NCI-H1048 (cell line): ENCODE data around the gene GRAP.

Experiments used
- DNase-seq: peaks from one replicate; lab custom pipeline; 2025; lab: John Stamatoyannopoulos, UW

Gene GRAP

DNA sequence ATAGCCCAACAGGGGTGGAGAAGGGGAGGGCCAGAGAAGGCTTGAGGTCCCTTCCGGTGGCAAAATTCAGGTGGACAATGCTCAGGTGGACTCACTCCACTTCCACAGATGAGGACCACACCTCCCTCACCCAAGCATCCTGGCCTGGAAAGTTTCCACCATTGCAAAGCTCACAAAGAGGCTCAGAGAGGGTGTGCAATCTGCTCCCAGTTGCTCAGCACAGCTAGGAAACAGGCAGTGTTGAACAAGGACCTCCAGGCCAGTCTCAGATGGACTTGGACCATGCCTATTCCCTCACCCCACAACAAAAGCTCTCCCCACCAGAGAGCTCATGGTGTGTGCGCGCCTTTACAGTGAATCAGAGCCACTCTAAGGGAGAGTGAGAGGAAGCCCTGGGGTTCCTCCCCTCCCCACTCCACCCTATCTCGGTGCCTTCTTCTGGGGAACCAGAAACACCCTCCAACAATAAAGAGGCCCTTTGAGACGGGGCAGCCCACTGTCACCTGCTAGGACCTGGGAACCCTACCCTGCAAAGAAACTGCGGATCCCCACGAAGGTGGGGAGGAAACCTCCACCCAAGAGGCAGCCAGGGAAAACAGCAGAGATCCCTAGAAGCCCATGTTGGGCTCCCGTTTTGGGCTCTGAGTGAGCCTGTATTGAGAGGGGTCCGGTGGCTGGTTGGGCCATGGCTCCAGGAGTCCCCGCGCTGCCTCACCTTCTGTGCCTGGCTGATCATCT is 43.8 kb downstream of the GRAP start:
- no peak for DNase-seq

- DNase-seq, result no peak
These were observed 44.7 kb downstream of the GRAP start for GRCh38 chr17:19001907-19002590.

GRCh38 chr17:19000531-19001325 is 46.0 kb downstream of the GRAP start:
- DNase-seq, result no peak

- DNase-seq, result no peak
These were observed 46.8 kb downstream of the GRAP start for GRCh38 chr17:18999911-19000310.

- DNase-seq, result no peak
These were observed 47.4 kb downstream of the GRAP start for GRCh38 chr17:18999394-18999793.

DNA sequence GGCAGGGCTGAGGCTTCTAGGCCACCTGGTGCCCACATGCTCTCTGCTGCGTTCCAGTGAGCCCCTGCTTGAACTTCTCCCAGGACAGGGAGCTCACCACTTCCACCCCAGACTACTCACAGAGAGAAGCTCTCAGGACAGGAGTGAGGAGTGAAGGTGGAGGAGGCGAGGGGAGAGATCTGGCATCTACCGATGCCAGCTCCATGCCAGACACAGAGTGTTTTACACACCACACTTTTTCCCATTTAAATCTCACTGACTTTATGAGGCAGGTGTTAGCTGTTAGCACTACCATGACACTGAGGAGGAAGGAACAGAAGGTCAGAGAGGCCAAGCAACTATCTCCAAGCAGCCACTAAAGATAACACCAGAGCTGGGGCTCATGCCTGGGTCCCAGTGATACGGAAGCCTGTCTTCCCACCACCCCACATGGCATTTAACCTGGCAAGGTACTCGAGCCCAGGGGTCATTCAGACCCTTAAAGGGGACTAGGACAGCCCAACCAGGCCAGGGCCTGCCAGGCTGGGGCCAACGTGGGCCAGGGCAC is 49.0 kb downstream of the GRAP start:
- DNase-seq, result no peak

DNA sequence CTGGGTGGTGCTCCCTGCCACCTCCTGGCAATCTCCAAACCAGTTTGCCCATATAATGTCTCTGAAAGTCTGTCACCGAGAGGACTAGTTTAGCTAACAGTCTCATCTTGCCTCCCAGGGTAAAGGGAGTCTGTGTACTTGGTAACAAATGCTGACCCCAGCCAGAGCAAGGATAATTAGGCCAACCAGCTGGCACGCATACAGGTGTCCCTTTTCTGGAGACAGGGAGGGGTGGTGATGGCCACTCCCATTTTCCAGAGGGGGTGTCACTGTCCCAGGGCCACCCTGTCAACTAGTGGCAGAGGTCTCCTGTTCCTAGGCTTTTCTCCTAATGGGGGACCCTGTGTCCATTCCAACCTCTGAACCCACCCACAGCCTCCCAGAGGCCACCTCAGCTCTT is 50.3 kb downstream of the GRAP start:
- DNase-seq, result no peak

- no peak for DNase-seq
These were observed 51.5 kb downstream of the GRAP start for GRCh38 chr17:18995220-18995619.

- DNase-seq, result no peak
These were observed 52.1 kb downstream of the GRAP start for GRCh38 chr17:18994631-18995030.

- DNase-seq, result no peak
These were observed 52.7 kb downstream of the GRAP start for GRCh38 chr17:18993905-18994526.

GRCh38 chr17:18992454-18993130 is 54.2 kb downstream of the GRAP start:
- DNase-seq, result no peak

GRCh38 chr17:18991531-18992315 is 55.0 kb downstream of the GRAP start:
- DNase-seq, result no peak

DNA sequence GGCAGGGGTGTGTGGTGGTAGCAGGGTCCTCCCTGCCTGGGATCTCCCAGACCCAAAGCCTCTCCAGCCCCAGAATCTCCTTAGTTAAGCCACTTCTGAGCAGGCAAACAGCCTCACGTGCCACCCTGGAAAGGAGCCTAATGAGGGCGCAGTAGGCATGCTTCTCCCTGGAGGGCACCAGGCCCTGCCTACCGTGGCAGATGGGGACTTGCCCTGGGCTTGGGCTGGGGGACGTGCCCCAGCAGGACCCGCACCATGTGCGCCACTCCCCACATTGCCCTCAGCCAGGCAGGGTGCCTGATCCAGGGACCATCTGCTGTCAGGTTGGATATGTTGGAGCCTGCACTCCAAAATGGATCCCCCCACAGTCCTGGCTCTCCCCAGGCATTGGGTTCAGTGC is 56.4 kb downstream of the GRAP start:
- no peak for DNase-seq

- no peak for DNase-seq
These were observed 58.1 kb downstream of the GRAP start for GRCh38 chr17:18988546-18989173.

- no peak for DNase-seq
These were observed 58.8 kb downstream of the GRAP start for GRCh38 chr17:18987862-18988545.

- no peak for DNase-seq
These were observed 59.5 kb downstream of the GRAP start for GRCh38 chr17:18987230-18987610.

DNA sequence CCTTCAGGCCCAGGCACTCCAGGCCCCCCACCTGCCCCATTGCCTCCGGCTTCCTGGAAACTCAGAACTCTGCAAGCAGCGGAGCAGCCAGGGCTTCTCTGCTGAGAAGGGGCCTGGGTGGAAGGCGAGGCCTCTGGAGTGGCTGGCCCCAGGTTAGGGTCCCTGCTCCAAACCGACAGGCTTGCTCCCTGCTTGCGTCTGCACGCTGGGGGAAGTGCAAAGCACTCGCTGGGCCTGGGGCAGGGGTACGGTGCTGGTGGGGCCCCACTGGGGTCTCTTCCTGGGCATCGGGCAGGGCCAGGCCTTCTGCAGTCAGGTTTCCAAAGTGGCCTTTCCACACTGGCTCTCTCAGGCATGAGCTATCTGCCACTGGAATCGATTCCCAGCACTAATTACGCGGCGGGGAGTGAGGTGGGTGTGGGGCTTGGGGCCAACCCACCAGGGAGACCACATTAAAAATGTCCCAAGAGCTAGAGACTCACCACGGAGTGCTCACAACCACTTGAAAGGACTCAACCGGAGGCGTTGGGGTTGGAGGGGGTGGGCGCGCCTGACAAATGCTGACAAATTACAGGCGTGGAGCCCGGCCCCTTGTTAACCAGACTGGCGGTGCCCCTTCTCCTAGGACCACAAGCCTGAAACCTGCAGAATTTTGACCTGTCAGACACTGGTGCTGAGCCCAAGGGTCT is 60.1 kb downstream of the GRAP start:
- no peak for DNase-seq

GRCh38 chr17:18985475-18985874 is 61.3 kb downstream of the GRAP start:
- DNase-seq, result no peak
